Pulmonary artery endothelial cell (primary cell): ENCODE measurements around the gene PROB1. TPM values are rescaled to one million over a fixed set of nuclear protein-coding genes. Genes with fewer than 3 reads are reported as not detected.
A peak's percentile ranks its signal among the peaks of the same experiment; 100 is the strongest.
"Not testable (repeated sequence)": the region's sequence is repeated elsewhere in the genome, so short reads cannot be mapped to it uniquely, and the experiment has no call there.

Source experiments
- DNase-seq: peaks from one replicate; pipeline ENCODE4 v3.0.0-alpha.2; 2011; ENCODE audit warnings: low read depth, low spot score
- total RNA-seq: library from RNA; depleted of rRNA; stranded (reverse); fragments of >200 nt; gene quantifications from 2 replicates; pipeline ENCODE4 v1.2.3, GENCODE V29; 2014

The PROB1 gene
- total RNA-seq, 1 donor from 2014 or later: 0.79 TPM

GRCh38 chr5:139378101-139378825, 16.6 kb downstream of the PROB1 start:
- DNase-seq: no peak

GRCh38 chr5:139377226-139377625, 17.7 kb downstream of the PROB1 start:
- DNase-seq: no peak

GRCh38 chr5:139376364-139376763, 18.5 kb downstream of the PROB1 start:
- no peak for DNase-seq

- no peak for DNase-seq
These were observed 20.0 kb downstream of the PROB1 start for GRCh38 chr5:139374909-139375308.

- DNase-seq: no peak
These were observed 23.1 kb downstream of the PROB1 start for GRCh38 chr5:139371482-139372435.

DNA sequence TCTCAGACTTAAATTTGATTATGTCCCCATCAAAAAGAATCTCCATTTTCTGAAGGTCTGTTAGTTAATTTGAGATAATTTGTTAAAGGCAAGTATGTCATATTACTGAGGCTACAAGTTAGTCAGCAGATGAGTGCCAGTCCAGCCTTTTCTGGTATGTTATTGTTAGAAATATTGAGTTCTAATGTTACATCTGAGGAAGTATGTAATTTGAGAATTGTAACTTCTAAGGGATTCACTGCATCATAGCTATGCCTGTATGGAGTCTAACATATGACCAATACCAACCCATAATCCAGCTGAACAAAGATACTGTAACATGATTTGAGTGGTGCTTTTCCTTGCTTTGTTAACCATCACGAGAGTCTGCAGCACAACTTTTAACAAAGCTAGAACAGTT, 25.7 kb downstream of the PROB1 start:
- DNase-seq: no peak

GRCh38 chr5:139368613-139369012, 26.3 kb downstream of the PROB1 start:
- no peak for DNase-seq

DNA sequence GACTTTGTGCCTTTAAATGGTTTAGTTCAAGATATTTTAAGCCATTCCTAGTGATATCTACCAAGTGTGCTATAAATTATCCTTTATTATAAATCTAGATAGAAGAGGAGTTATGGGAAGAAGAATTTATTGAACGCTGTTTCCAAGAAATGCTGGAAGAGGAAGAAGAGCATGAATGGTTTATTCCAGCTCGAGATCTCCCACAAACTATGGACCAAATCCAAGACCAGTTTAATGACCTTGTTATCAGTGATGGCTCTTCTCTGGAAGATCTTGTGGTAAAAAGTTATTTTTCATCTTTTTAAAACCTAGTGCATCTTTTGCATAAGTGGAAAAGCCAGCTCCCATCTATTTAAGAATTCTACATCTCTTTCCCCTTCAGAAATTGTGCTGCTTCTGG, 30.4 kb downstream of the PROB1 start:
- no peak for DNase-seq

- DNase-seq: no peak
These were observed 31.0 kb downstream of the PROB1 start for GRCh38 chr5:139363937-139364336.

DNA sequence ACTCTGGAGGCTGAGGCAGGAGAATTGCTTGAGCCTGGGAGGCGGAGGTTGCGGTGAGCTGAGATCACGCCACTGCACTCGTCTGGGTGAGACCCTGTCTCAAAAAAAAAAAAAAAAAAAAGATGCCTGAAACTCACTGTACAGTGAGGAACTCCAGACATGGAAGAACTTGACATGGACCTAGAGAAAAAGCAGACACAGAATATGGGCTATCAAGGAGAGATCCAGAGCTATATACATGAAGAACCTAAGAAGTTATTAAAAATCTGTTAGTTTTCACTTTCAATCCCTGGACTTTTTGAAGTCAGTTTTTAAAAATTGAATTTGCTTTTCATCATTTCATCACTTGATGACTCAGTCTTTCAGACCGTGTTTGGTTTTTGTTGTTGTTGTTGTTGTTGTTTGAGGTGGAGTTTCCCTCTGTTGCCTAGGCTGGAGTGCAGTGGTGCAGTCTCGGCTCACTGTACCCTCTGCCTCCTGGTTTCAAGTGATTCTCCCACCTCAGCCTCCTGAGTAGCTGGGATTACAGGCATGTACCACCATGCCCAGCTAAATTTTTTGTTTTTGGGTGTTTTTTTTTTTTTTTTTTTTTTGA, 33.0 kb downstream of the PROB1 start:
- no peak for DNase-seq

- DNase-seq: no peak
These were observed 34.5 kb downstream of the PROB1 start for GRCh38 chr5:139360384-139360783.

DNA sequence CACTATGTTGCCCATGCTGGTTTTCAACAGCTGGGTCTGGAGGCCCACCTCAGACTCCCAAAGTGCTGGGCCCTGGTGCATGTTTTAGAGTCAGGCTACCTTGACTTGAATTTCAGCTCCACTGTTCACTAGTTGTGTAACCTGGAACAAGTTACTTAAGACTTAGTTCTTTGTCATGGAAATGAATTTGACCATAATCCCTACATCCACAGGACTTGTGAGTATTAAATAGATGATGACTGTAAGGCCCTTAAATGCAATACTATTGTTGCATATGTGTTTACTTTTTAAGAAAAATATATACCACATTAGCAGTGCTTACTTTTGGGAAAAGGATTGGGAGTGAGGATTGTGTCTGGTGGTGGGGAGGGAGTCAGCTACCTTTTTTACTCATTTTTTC, 36.8 kb downstream of the PROB1 start:
- no peak for DNase-seq

- DNase-seq: not testable (repeated sequence)
These were observed 39.0 kb downstream of the PROB1 start for GRCh38 chr5:139355900-139356299.

DNA sequence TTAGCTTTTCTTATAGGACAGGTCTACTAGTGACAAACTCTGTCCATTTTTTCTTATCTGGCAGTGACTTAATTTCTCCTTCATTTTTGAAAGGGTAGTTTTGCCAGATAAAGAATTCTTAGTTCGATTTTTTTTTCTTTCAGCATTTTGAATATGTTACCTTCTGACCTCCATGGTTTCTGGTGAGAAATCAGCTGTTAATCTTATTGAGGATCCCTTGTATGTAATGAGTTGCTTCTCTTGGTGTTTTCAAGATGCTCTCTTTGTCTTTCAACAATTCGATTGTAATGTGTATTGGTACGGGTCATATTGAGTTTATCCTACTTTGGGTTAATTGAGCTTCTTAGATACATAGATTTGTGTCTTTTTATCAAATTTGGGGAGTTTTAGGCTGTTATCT, 40.7 kb downstream of the PROB1 start:
- DNase-seq: no peak

- not testable (repeated sequence) for DNase-seq
These were observed 47.0 kb downstream of the PROB1 start for GRCh38 chr5:139347863-139348262.

- not testable (repeated sequence) for DNase-seq
These were observed 49.5 kb downstream of the PROB1 start for GRCh38 chr5:139345442-139345841.

- DNase-seq: no peak
These were observed 50.7 kb downstream of the PROB1 start for GRCh38 chr5:139344177-139344576.

DNA sequence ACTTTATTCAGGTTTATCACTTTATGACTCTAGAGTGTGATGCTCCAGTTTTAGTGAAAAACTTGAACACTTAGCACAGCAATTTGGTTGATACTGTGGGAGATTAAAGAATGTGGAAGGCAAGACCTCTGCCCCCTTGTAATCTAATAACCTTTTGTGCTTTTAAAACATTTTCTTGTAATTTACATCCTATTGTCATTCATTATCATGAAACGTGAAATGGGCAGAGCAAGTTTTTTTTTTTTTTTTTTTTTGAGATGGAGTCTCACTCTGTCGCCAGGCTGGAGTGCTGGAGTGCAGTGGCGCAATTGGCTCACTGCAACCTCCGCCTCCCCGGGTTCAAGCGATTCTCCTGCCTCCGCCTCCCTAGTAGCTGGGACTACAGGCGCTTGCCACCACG, 51.4 kb downstream of the PROB1 start:
- DNase-seq: no peak

GRCh38 chr5:139342423-139342723, 52.5 kb downstream of the PROB1 start:
- DNase-seq: no peak

DNA sequence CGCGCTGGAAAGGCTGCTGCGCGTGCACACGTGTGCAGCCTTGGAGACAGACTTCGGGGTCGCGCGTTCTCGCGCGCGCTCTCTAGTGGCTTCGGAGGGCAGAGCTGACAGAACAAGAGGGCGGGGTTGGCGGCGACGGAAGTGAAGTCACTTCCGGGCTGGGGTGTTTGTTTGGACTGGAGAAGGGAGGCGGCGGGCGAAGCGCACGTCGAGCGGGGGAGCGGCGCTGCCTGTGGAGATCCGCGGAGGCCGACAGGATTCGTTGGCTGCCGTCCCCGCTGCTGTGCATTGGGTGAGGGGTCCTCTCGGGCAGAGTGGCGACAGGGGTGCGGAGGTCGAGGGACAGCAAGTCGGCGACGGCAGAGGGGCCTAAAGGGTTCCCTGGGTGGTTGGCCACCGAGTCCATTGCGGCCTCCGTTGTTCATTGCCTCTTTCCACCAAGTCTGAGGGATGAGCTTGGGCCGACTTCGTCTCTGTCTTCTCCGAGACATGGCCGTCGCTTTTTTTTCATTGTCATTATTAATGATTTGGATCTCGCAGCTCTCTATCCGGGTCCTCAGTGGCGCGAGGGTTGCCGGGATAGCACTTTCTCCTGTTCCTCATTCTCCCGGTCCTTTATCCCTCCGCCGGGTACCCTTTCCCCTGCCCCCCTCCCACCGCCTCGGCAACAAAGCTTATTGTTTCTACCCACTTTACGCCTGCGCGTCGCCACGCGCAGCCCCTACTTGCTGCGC, 53.0 kb downstream of the PROB1 start, which contains the start of gene PAIP2:
TSS of gene PAIP2 (plus strand) at position 166 of the 734 bp plus-strand sequence. CDS start 21,931 bp downstream, outside the sequence.
- DNase-seq: peak; percentile 91

DNA sequence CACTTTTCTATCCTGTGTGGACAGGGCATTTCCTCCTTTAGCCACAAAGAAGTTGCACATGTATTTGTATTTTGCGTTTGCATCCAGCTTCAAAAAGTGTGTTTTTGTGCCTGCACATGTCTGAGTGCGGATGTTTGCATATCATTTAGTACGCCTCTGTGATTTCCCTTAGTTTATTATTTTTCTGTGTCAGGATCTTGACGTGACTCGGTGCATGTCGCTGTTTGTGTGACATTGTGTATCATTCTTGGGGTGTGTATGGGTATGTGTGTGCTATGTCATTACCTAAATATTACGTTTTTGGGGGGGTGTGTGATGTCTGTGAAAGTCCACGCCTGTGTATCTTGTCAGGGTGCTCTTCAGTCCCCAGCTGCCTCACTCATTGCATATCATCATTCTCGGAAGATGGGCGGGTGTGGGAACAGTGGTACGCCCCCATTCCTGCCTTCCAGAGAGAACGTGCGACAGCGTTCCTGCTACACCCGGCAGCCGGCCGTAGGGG, 53.7 kb downstream of the PROB1 start:
- DNase-seq: no peak
